Neural progenitor cell (in vitro differentiated cells): ENCODE measurements around the gene MYO15B.

Experiments used
- EZH2phosphoT487 ChIP-seq: fragments of 200-600 bp; sonication (generic); IDR thresholded peaks from 2 replicates; pipeline ENCODE4 v1.6.1; 2017; ENCODE audit warnings: antibody characterized with exemption
- TF ChIP-seq, protein P1 (sequence below): fragments of 200-600 bp; sonication (generic); IDR thresholded peaks from 2 replicates; pipeline ENCODE4 v1.5.1; 2017; ENCODE audit warnings: antibody characterized with exemption, mild to moderate bottlenecking

DNA sequence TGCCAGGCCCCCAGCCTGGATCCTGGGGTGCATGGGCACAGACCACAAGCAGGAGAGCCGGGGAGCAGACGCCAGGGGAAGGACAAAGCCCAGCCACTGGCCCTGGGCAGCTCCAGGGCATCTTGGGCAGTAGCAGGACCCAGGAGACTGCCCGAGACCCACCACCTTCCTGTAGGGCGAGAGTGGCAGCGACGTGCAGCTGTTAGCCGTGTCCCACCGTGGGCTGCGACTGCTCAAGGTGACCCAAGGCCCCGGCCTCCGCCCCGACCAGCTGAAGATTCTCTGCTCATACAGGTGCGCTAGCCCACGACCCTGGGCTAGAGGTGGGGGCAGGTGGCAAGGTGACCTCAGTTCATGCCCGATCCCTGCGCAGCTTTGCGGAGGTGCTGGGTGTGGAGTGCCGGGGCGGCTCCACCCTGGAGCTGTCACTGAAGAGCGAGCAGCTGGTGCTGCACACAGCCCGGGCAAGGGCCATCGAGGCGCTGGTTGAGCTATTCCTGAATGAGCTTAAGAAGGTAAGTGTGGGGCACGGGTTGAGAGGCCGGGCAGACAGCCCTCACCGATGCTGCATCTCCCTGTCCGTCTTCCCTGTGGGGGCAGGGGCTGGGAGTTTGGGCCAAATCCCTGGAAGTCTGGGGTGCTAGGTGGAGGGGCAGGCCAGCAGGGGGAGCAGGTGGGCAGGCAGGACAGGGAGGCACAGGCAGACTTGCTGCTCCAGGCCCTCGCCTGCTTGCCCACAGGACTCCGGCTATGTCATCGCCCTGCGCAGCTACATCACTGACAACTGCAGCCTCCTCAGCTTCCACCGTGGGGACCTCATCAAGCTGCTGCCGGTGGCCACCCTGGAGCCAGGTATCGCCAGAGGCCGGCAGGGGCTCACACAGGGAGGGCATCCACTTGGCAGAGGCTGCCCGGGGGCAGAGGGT lies 32.2 kb downstream of the MYO15B start:
- TF ChIP-seq, protein P1, sequence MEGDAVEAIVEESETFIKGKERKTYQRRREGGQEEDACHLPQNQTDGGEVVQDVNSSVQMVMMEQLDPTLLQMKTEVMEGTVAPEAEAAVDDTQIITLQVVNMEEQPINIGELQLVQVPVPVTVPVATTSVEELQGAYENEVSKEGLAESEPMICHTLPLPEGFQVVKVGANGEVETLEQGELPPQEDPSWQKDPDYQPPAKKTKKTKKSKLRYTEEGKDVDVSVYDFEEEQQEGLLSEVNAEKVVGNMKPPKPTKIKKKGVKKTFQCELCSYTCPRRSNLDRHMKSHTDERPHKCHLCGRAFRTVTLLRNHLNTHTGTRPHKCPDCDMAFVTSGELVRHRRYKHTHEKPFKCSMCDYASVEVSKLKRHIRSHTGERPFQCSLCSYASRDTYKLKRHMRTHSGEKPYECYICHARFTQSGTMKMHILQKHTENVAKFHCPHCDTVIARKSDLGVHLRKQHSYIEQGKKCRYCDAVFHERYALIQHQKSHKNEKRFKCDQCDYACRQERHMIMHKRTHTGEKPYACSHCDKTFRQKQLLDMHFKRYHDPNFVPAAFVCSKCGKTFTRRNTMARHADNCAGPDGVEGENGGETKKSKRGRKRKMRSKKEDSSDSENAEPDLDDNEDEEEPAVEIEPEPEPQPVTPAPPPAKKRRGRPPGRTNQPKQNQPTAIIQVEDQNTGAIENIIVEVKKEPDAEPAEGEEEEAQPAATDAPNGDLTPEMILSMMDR, result peak; percentile 72
- no peak for TF ChIP-seq EZH2phosphoT487
